ENCODE results near the gene CAPN15.

The CAPN15 gene

GRCh38 chr16:580141-580945, 52.8 kb downstream of the CAPN15 start:
- DNase-seq: no peak

GRCh38 chr16:580946-581498, 53.5 kb downstream of the CAPN15 start:
- DNase-seq: no peak

GRCh38 chr16:582218-582613, 54.7 kb downstream of the CAPN15 start:
- DNase-seq: no peak

GRCh38 chr16:582614-583331, 55.3 kb downstream of the CAPN15 start:
- DNase-seq: no peak

GRCh38 chr16:583470-583814, 55.9 kb downstream of the CAPN15 start:
- no peak for DNase-seq

GRCh38 chr16:583815-584591, 56.5 kb downstream of the CAPN15 start:
- no peak for DNase-seq

GRCh38 chr16:585351-585750, 57.8 kb downstream of the CAPN15 start:
- no peak for DNase-seq

- peak; percentile 59 for DNase-seq
Observed at GRCh38 chr16:586047-586644, 58.6 kb downstream of the CAPN15 start.

- no peak for DNase-seq
Observed at GRCh38 chr16:586645-587590, 59.4 kb downstream of the CAPN15 start.

- DNase-seq: peak; percentile 58
Observed at GRCh38 chr16:588639-588888, 61.1 kb downstream of the CAPN15 start.

- DNase-seq: peak; percentile 95
Observed at GRCh38 chr16:588889-589657, 61.6 kb downstream of the CAPN15 start.

GRCh38 chr16:589658-590187, 62.2 kb downstream of the CAPN15 start, which contains the start of gene RAB40C:
Gene RAB40C, plus strand, starts transcription at chr16:590066. Its CDS starts 226 bp downstream, at chr16:590292.
- peak; percentile 98 for DNase-seq

- DNase-seq: peak; percentile 33
Observed at GRCh38 chr16:590188-590814, 62.8 kb downstream of the CAPN15 start.

- DNase-seq: no peak
Observed at GRCh38 chr16:590815-591200, 63.3 kb downstream of the CAPN15 start.

GRCh38 chr16:591231-591630, 63.7 kb downstream of the CAPN15 start:
- DNase-seq: no peak

GRCh38 chr16:591892-592517, 64.5 kb downstream of the CAPN15 start:
- DNase-seq: no peak

- no peak for DNase-seq
Observed at GRCh38 chr16:592518-593306, 65.2 kb downstream of the CAPN15 start.

- DNase-seq: no peak
Observed at GRCh38 chr16:593406-593805, 65.9 kb downstream of the CAPN15 start.

GRCh38 chr16:593807-594206, 66.3 kb downstream of the CAPN15 start:
- no peak for DNase-seq

Data from fibroblast of skin of right biceps (primary cell).